Keratinocyte (primary cell): Measurements from ENCODE around the gene CISH. TPM values are rescaled to one million over a fixed set of nuclear protein-coding genes. Genes with fewer than 3 reads are reported as not detected.

Experiments
- DNase-seq: peaks from one replicate; pipeline ENCODE4 v3.0.0-alpha.2; 2011; ENCODE audit warnings: low read depth, missing footprints, low spot score
- FAIRE-seq: peaks from 2 replicates; lab custom pipeline; 2011; peaks lifted over from hg19 to GRCh38; lab: Jason Lieb, UNC
- H2AFZ ChIP-seq: 2 replicates; pipeline ENCODE4 v1.6.0; 2012; ENCODE audit warnings: low read length, control low read depth, inconsistent platforms; ENCODE audit not compliant: control insufficient read depth
- H3K27ac ChIP-seq: 2 replicates; pipeline ENCODE4 v1.5.1; 2011; ENCODE audit warnings: low read length; ENCODE audit not compliant: control insufficient read depth, insufficient read depth
- H3K27me3 ChIP-seq: 3 replicates; pipeline ENCODE4 v1.6.0; 2011; ENCODE audit warnings: low read length; ENCODE audit not compliant: control insufficient read depth, insufficient read depth; ENCODE audit errors: extremely low read depth
- H3K36me3 ChIP-seq, 2 experiments: 2 replicates in 1 of 2; 3 replicates in 1 of 2; pipeline ENCODE4 v1.5.1; 2011; ENCODE audit warnings: low read length in 2 of 2, mild to moderate bottlenecking in 1 of 2; ENCODE audit not compliant: control insufficient read depth in 2 of 2, insufficient read depth in 2 of 2; ENCODE audit errors: extremely low read depth in 1 of 2
- H3K4me1 ChIP-seq: 3 replicates; pipeline ENCODE4 v1.5.1; 2011; ENCODE audit warnings: low read length; ENCODE audit not compliant: control insufficient read depth, insufficient read depth; ENCODE audit errors: extremely low read depth
- H3K4me2 ChIP-seq: 3 replicates; pipeline ENCODE4 v1.6.0; 2011; ENCODE audit warnings: low read depth, low read length; ENCODE audit not compliant: control insufficient read depth, insufficient read depth; ENCODE audit errors: extremely low read depth
- H3K4me3 ChIP-seq, 3 experiments: fragments of 200-600 bp in 1 of 3; sonication (generic) in 1 of 3; 2 replicates in 2 of 3; 3 replicates in 1 of 3; pipeline ENCODE4 v1.5.1; 2011 to 2016; ENCODE audit warnings: low read length in 3 of 3, mild to moderate bottlenecking in 3 of 3, control low read depth in 2 of 3, inconsistent platforms in 1 of 3, low read depth in 1 of 3, mixed read lengths in 1 of 3, mixed run types in 1 of 3, moderate library complexity in 1 of 3; ENCODE audit not compliant: control insufficient read depth in 2 of 3, insufficient read depth in 2 of 3; ENCODE audit errors: extremely low read depth in 1 of 3
- H3K79me2 ChIP-seq: 2 replicates; pipeline ENCODE4 v1.6.0; 2012; ENCODE audit warnings: low read length; ENCODE audit not compliant: control insufficient read depth, insufficient read depth
- H3K9ac ChIP-seq: 3 replicates; pipeline ENCODE4 v1.6.0; 2011; ENCODE audit warnings: low read length; ENCODE audit not compliant: control insufficient read depth, insufficient read depth; ENCODE audit errors: extremely low read depth
- H3K9me1 ChIP-seq: 3 replicates; pipeline ENCODE4 v1.6.0; 2011; ENCODE audit warnings: low read length; ENCODE audit not compliant: control insufficient read depth, insufficient read depth; ENCODE audit errors: extremely low read depth
- H3K9me3 ChIP-seq: 2 replicates; pipeline ENCODE4 v1.5.1; 2012; ENCODE audit warnings: low read depth, low read length; ENCODE audit not compliant: control insufficient read depth
- H4K20me1 ChIP-seq: 3 replicates; pipeline ENCODE4 v1.6.0; 2011; ENCODE audit warnings: low read length; ENCODE audit not compliant: control insufficient read depth, insufficient read depth; ENCODE audit errors: extremely low read depth
- CTCF ChIP-seq, 3 experiments: IDR thresholded peaks in 1 of 3; conservative IDR thresholded peaks in 1 of 3; optimal IDR thresholded peaks in 1 of 3; 2 replicates in 2 of 3; 3 replicates in 1 of 3; pipeline versions ENCODE3 to v1.5.1; 2011; ENCODE audit warnings: low read length in 3 of 3, mild to moderate bottlenecking in 3 of 3, moderate library complexity in 2 of 3, control low read depth in 1 of 3, inconsistent platforms in 1 of 3; ENCODE audit not compliant: insufficient read depth in 2 of 3; ENCODE audit errors: extremely low read depth in 1 of 3
- EZH2 ChIP-seq: IDR thresholded peaks from one replicate; pipeline ENCODE4 v1.6.1; 2012; ENCODE audit warnings: inconsistent platforms, mild to moderate bottlenecking, low read length, moderate library complexity
- dilution Hi-C: fragments of 300-500 bp; cut with MboI; formaldehyde crosslinking; loops from one replicate; pipeline ENCODE4 v1.7.0; 2020; ENCODE audit warnings: low sequenced_read_pairs; ENCODE audit not compliant: extremely low pct_ligation_motif_present
- polyA plus RNA-seq, 5 experiments: library from polyadenylated mRNA; depleted of rRNA in 3 of 5; stranded (reverse) in 3 of 5; stranded (forward) in 1 of 5; unstranded in 1 of 5; fragments of >200 nt; gene quantifications; 1 replicate in 1 of 5; 2 replicates in 3 of 5; 3 replicates in 1 of 5; pipeline versions ENCODE4 v1.2.1 to v1.2.3, GENCODE V29; 2011 to 2012; ENCODE audit warnings: missing spikeins in 2 of 5, low read depth in 1 of 5, low replicate concordance in 1 of 5

Gene CISH
- polyA plus RNA-seq, 1 donor (not counting 4 experiments of a cell fraction or from before 2014, with no cell fraction given), result 1.8 TPM

- Histone ChIP-seq H3K4me3 (no peak overlapping the region), H3K9ac (no peak overlapping the region), H3K4me2 (no peak overlapping the region), H3K27me3 (no peaks in the 10 kb centered on the region), H3K79me2 (peaks cover 3% of the 10 kb centered on the region), H3K4me1 (peaks cover 47% of the 10 kb centered on the region), H3K9me3 (no peaks in the 10 kb centered on the region), H3K36me3 (peaks cover 4 to 5% of the 10 kb centered on the region in 2 experiments), H3K27ac (no peak overlapping the region), H4K20me1 (no peaks in the 10 kb centered on the region), H3K9me1 (peaks cover 4% of the 10 kb centered on the region), H2AFZ (no peak overlapping the region)
- FAIRE-seq (no peak), DNase-seq (no peak)
- dilution Hi-C loops, result loop anchor here (25.0 kb wide), 1 partner anchor 780 kb away; the partner anchor contains the start of genes MANF and RBM15B
- no peak for TF ChIP-seq CTCF (optimal IDR thresholded peaks at IDR 0.05 in 1 of 3, IDR thresholded peaks at IDR 0.05 in 1 of 3, conservative IDR thresholded peaks at IDR 0.05 in 1 of 3; ENCODE audit: extremely low read depth in 1 of 3, insufficient read depth in 2 of 3, low read length in 3 of 3)
- TF ChIP-seq EZH2, result no peak
These were observed 4.1 kb downstream of the CISH start for GRCh38 chr3:50607271-50608091.

GRCh38 chr3:50606596-50606995 is 5.0 kb downstream of the CISH start:
- H3K27ac ChIP-seq, result no peak overlapping the region
- DNase-seq (no peak), FAIRE-seq (no peak)
- H3K36me3 ChIP-seq, result peaks cover 4 to 5% of the 10 kb centered on the region in 2 experiments
- H3K4me2 ChIP-seq, result no peak overlapping the region
- H4K20me1 ChIP-seq, result no peaks in the 10 kb centered on the region
- H3K9me1 ChIP-seq, result peaks cover 4% of the 10 kb centered on the region
- no peak for TF ChIP-seq EZH2
- TF ChIP-seq CTCF (optimal IDR thresholded peaks at IDR 0.05 in 1 of 3, IDR thresholded peaks at IDR 0.05 in 1 of 3, conservative IDR thresholded peaks at IDR 0.05 in 1 of 3; ENCODE audit: extremely low read depth in 1 of 3, insufficient read depth in 2 of 3, low read length in 3 of 3), result no peak
- no peaks in the 10 kb centered on the region for H3K27me3 ChIP-seq
- no peak overlapping the region for H3K4me3 ChIP-seq
- H3K9ac ChIP-seq, result no peak overlapping the region
- no peaks in the 10 kb centered on the region for H3K9me3 ChIP-seq
- H3K79me2 ChIP-seq, result peaks cover 3% of the 10 kb centered on the region
- dilution Hi-C loops, result loop anchor here (25.0 kb wide), 1 partner anchor 781 kb away; the partner anchor contains the start of genes MANF and RBM15B
- peaks cover 52% of the 10 kb centered on the region for H3K4me1 ChIP-seq
- H2AFZ ChIP-seq, result no peak overlapping the region
